Sigmoid colon (tissue), 3 donors: Measurements from ENCODE around the gene MST1.
"Not testable (repeated sequence)": the region's sequence is repeated elsewhere in the genome, so short reads cannot be mapped to it uniquely, and the experiment has no call there.

Source experiments
- POLR2A ChIP-seq, 2 donors: fragments of 450-650 bp; IDR thresholded peaks; one replicate each; pipeline ENCODE4 v1.6.1; 2016; ENCODE audit warnings: antibody characterized with exemption in 2 of 2, mild to moderate bottlenecking in 2 of 2, moderate library complexity in 2 of 2
- TF ChIP-seq, protein P1 (sequence below), 4 experiments: fragments of 450-650 bp in 3 of 4; fragments of 200-600 bp in 1 of 4; IDR thresholded peaks; one replicate each; pipeline ENCODE4 v1.5.1; 2016 to 2019; ENCODE audit warnings: antibody characterized with exemption in 4 of 4, mild to moderate bottlenecking in 3 of 4, moderate library complexity in 2 of 4

DNA sequence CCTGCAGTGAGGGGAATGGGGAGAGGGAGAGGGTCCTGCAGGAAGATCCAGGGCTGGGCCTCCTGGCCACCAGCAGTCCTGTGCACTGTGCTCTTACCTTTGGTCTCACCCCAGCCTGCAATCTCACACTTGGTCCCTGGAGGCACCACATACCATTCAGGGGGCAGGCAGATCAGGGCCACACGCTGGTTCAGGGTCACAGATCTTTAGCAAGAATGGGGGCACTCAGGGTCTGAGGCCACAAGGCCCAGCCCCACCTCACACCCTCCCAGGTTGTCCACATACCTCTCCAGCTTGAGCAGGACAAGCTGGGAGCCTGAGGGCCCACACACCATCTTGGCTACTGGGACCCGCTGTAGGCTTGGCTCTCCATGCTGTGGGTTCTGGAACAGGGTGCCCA, 4.8 kb downstream of the MST1 start:
- TF ChIP-seq, protein P1, sequence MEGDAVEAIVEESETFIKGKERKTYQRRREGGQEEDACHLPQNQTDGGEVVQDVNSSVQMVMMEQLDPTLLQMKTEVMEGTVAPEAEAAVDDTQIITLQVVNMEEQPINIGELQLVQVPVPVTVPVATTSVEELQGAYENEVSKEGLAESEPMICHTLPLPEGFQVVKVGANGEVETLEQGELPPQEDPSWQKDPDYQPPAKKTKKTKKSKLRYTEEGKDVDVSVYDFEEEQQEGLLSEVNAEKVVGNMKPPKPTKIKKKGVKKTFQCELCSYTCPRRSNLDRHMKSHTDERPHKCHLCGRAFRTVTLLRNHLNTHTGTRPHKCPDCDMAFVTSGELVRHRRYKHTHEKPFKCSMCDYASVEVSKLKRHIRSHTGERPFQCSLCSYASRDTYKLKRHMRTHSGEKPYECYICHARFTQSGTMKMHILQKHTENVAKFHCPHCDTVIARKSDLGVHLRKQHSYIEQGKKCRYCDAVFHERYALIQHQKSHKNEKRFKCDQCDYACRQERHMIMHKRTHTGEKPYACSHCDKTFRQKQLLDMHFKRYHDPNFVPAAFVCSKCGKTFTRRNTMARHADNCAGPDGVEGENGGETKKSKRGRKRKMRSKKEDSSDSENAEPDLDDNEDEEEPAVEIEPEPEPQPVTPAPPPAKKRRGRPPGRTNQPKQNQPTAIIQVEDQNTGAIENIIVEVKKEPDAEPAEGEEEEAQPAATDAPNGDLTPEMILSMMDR (IDR thresholded peaks at IDR 0.05) = not testable (repeated sequence)
- not testable (repeated sequence) for TF ChIP-seq POLR2A (IDR thresholded peaks at IDR 0.05)
